Keratinocyte (primary cell): Measurements from ENCODE around the gene OVOL2.

Experiments
- EZH2 ChIP-seq: IDR thresholded peaks from one replicate; pipeline ENCODE4 v1.6.1; 2012; ENCODE audit warnings: inconsistent platforms, mild to moderate bottlenecking, low read length, moderate library complexity
- TF ChIP-seq, protein P1 (sequence below), 3 experiments: IDR thresholded peaks in 1 of 3; conservative IDR thresholded peaks in 1 of 3; optimal IDR thresholded peaks in 1 of 3; 2 replicates in 2 of 3; 3 replicates in 1 of 3; pipeline versions ENCODE3 to v1.5.1; 2011; ENCODE audit warnings: low read length in 3 of 3, mild to moderate bottlenecking in 3 of 3, moderate library complexity in 2 of 3, control low read depth in 1 of 3, inconsistent platforms in 1 of 3; ENCODE audit not compliant: insufficient read depth in 2 of 3; ENCODE audit errors: extremely low read depth in 1 of 3

- TF ChIP-seq, protein P1, sequence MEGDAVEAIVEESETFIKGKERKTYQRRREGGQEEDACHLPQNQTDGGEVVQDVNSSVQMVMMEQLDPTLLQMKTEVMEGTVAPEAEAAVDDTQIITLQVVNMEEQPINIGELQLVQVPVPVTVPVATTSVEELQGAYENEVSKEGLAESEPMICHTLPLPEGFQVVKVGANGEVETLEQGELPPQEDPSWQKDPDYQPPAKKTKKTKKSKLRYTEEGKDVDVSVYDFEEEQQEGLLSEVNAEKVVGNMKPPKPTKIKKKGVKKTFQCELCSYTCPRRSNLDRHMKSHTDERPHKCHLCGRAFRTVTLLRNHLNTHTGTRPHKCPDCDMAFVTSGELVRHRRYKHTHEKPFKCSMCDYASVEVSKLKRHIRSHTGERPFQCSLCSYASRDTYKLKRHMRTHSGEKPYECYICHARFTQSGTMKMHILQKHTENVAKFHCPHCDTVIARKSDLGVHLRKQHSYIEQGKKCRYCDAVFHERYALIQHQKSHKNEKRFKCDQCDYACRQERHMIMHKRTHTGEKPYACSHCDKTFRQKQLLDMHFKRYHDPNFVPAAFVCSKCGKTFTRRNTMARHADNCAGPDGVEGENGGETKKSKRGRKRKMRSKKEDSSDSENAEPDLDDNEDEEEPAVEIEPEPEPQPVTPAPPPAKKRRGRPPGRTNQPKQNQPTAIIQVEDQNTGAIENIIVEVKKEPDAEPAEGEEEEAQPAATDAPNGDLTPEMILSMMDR (optimal IDR thresholded peaks at IDR 0.05 in 1 of 3, IDR thresholded peaks at IDR 0.05 in 1 of 3, conservative IDR thresholded peaks at IDR 0.05 in 1 of 3; ENCODE audit: extremely low read depth in 1 of 3, insufficient read depth in 2 of 3, low read length in 3 of 3) = no peak
- TF ChIP-seq EZH2 = no peak
Observed at GRCh38 chr20:17998446-17998845, 59.3 kb downstream of the OVOL2 start.
